Muscle of leg (tissue), 11 donors: Measurements from ENCODE around the gene KIAA0232. TPM values are rescaled to one million over a fixed set of nuclear protein-coding genes. Genes with fewer than 3 reads are reported as not detected.

Source experiments
- DNase-seq: peaks from one replicate; pipeline ENCODE4 v3.0.0; 2013
- H3K27ac ChIP-seq: one replicate; pipeline ENCODE4 v1.5.1; 2013; ENCODE audit warnings: mild to moderate bottlenecking, low read length, control low read depth
- H3K27me3 ChIP-seq: one replicate; pipeline ENCODE4 v1.6.1; 2013; ENCODE audit warnings: low read length; ENCODE audit not compliant: control insufficient read depth, insufficient read depth
- H3K36me3 ChIP-seq: one replicate; pipeline ENCODE4 v1.6.1; 2013; ENCODE audit warnings: low read length; ENCODE audit not compliant: control insufficient read depth, insufficient read depth
- H3K4me1 ChIP-seq: one replicate; pipeline ENCODE4 v1.6.1; 2013; ENCODE audit warnings: low read length; ENCODE audit not compliant: control insufficient read depth, insufficient read depth
- H3K4me3 ChIP-seq: one replicate; pipeline ENCODE4 v1.5.1; 2013; ENCODE audit warnings: low read length, control low read depth
- H3K9me3 ChIP-seq: replicated peaks from 2 replicates; pipeline ENCODE4 v1.6.1; 2013; ENCODE audit warnings: low read depth, low read length; ENCODE audit not compliant: control insufficient read depth
- WGBS: methylation state at CpG from one replicate; pipeline ENCODE4 v1.1.5; 2013; ENCODE audit warnings: missing lambda C conversion rate; ENCODE audit not compliant: insufficient coverage; 5-methylcytosine and 5-hydroxymethylcytosine counted together
- polyA plus RNA-seq, 8 donors: library from polyadenylated mRNA; unstranded; fragments of 120-200 nt; gene quantifications; one replicate each; pipeline versions ENCODE4 v1.2.1 to v1.2.3, GENCODE V29; 2013; ENCODE audit warnings: inconsistent platforms in 1 of 8, low replicate concordance in 1 of 8; ENCODE audit not compliant: insufficient read length in 8 of 8, insufficient read depth in 1 of 8
- total RNA-seq: library from RNA; stranded (reverse); fragments of 120-200 nt; gene quantifications from one replicate; pipeline ENCODE4 v1.2.4, GENCODE V29; 2013

Gene KIAA0232
- total and polyA plus RNA-seq, 9 donors, result 12.3 to 23.3 (median 20.4) TPM

- no peak for DNase-seq
- no peaks in the 10 kb centered on the region for H3K4me1 ChIP-seq
- H3K27ac ChIP-seq, result no peak overlapping the region
- 100% methylated on average over 1 of the region's 8 CpGs for WGBS
- no peaks in the 10 kb centered on the region for H3K27me3 ChIP-seq
- H3K36me3 ChIP-seq, result no peaks in the 10 kb centered on the region
- H3K9me3 ChIP-seq, result no peaks in the 10 kb centered on the region
- no peak overlapping the region for H3K4me3 ChIP-seq
Measured at GRCh38 chr4:6804082-6804752, 21.7 kb downstream of the KIAA0232 start.

GRCh38 chr4:6806924-6807626 is 24.5 kb downstream of the KIAA0232 start:
- Histone ChIP-seq H3K27ac (no peak overlapping the region), H3K9me3 (no peaks in the 10 kb centered on the region), H3K36me3 (no peaks in the 10 kb centered on the region), H3K27me3 (no peaks in the 10 kb centered on the region), H3K4me3 (no peak overlapping the region), H3K4me1 (no peaks in the 10 kb centered on the region)
- DNase-seq, result peak; percentile 25
- no CpG with 5 or more reads among the region's 5 CpGs for WGBS

GRCh38 chr4:6808259-6808658 is 25.7 kb downstream of the KIAA0232 start:
- no peaks in the 10 kb centered on the region for H3K36me3 ChIP-seq
- no peak overlapping the region for H3K4me3 ChIP-seq
- 80% methylated on average over 1 of the region's 2 CpGs for WGBS
- no peaks in the 10 kb centered on the region for H3K27me3 ChIP-seq
- H3K27ac ChIP-seq, result no peak overlapping the region
- H3K9me3 ChIP-seq, result no peaks in the 10 kb centered on the region
- no peak for DNase-seq
- no peaks in the 10 kb centered on the region for H3K4me1 ChIP-seq

- Histone ChIP-seq H3K36me3 (no peaks in the 10 kb centered on the region), H3K27ac (no peak overlapping the region), H3K4me1 (no peaks in the 10 kb centered on the region), H3K27me3 (no peaks in the 10 kb centered on the region), H3K9me3 (no peaks in the 10 kb centered on the region), H3K4me3 (no peak overlapping the region)
- no peak for DNase-seq
- WGBS, result 100% methylated on average over 1 of the region's 6 CpGs
Measured at GRCh38 chr4:6811165-6811564, 28.6 kb downstream of the KIAA0232 start.

- no peaks in the 10 kb centered on the region for H3K9me3 ChIP-seq
- no peak overlapping the region for H3K4me3 ChIP-seq
- no peak overlapping the region for H3K27ac ChIP-seq
- no peaks in the 10 kb centered on the region for H3K4me1 ChIP-seq
- no peaks in the 10 kb centered on the region for H3K27me3 ChIP-seq
- DNase-seq, result no peak
- no peaks in the 10 kb centered on the region for H3K36me3 ChIP-seq
Measured at GRCh38 chr4:6812766-6813165, 30.2 kb downstream of the KIAA0232 start.

GRCh38 chr4:6813725-6814124 is 31.2 kb downstream of the KIAA0232 start:
- WGBS, result no CpG with 5 or more reads among the region's 3 CpGs
- DNase-seq, result no peak
- H3K27ac ChIP-seq, result no peak overlapping the region
- no peaks in the 10 kb centered on the region for H3K4me1 ChIP-seq
- H3K36me3 ChIP-seq, result no peaks in the 10 kb centered on the region
- peaks cover 3% of the 10 kb centered on the region for H3K9me3 ChIP-seq
- H3K4me3 ChIP-seq, result no peak overlapping the region
- H3K27me3 ChIP-seq, result no peaks in the 10 kb centered on the region

GRCh38 chr4:6815029-6815836 is 32.7 kb downstream of the KIAA0232 start:
- Histone ChIP-seq H3K4me1 (no peaks in the 10 kb centered on the region), H3K36me3 (no peaks in the 10 kb centered on the region), H3K27me3 (no peaks in the 10 kb centered on the region), H3K27ac (no peak overlapping the region), H3K9me3 (peaks cover 16% of the 10 kb centered on the region), H3K4me3 (no peak overlapping the region)
- no peak for DNase-seq
- WGBS, result no CpG with 5 or more reads among the region's 9 CpGs

GRCh38 chr4:6819295-6819694 is 36.8 kb downstream of the KIAA0232 start:
- H3K27me3 ChIP-seq, result no peaks in the 10 kb centered on the region
- WGBS, result no CpG with 5 or more reads among the region's 1 CpG
- peaks cover 23% of the 10 kb centered on the region for H3K9me3 ChIP-seq
- H3K4me3 ChIP-seq, result no peak overlapping the region
- no peak overlapping the region for H3K27ac ChIP-seq
- H3K4me1 ChIP-seq, result no peaks in the 10 kb centered on the region
- DNase-seq, result no peak
- peaks cover under 1% of the 10 kb centered on the region for H3K36me3 ChIP-seq

GRCh38 chr4:6820695-6821094 is 38.2 kb downstream of the KIAA0232 start:
- no peaks in the 10 kb centered on the region for H3K27me3 ChIP-seq
- no peak overlapping the region for H3K4me3 ChIP-seq
- peaks cover 23% of the 10 kb centered on the region for H3K9me3 ChIP-seq
- DNase-seq, result no peak
- no CpG with 5 or more reads among the region's 1 CpG for WGBS
- H3K36me3 ChIP-seq, result peaks cover 9% of the 10 kb centered on the region
- H3K27ac ChIP-seq, result no peak overlapping the region
- no peaks in the 10 kb centered on the region for H3K4me1 ChIP-seq

- no peak for DNase-seq
- Histone ChIP-seq H3K9me3 (peaks cover 16% of the 10 kb centered on the region), H3K27me3 (no peaks in the 10 kb centered on the region), H3K4me1 (no peaks in the 10 kb centered on the region), H3K36me3 (peaks cover 19% of the 10 kb centered on the region), H3K4me3 (no peak overlapping the region), H3K27ac (no peak overlapping the region)
- WGBS, result no CpG with 5 or more reads among the region's 2 CpGs
Measured at GRCh38 chr4:6824071-6824470, 41.5 kb downstream of the KIAA0232 start.
